ENCODE results near the gene IMPG2. TPM values are rescaled to one million over a fixed set of nuclear protein-coding genes. Genes with fewer than 3 reads are reported as not detected.
A peak's percentile ranks its signal among the peaks of the same experiment; 100 is the strongest.

IMPG2 gene
- total RNA-seq, 1 donor from 2014 or later = 0.30 TPM

GRCh38 chr3:101202640-101203039 lies 117.7 kb downstream of the IMPG2 start:
- no peaks in the 10 kb centered on the region for H3K36me3 Mint-ChIP-seq (ENCODE audit: low read depth, unreplicated experiment)
- peaks cover 4% of the 10 kb centered on the region for H3K27me3 Mint-ChIP-seq (ENCODE audit: low read depth, unreplicated experiment)
- no peaks in the 10 kb centered on the region for H3K9me3 ChIP-seq (ENCODE audit: insufficient read depth, low read depth, low read length)
- peaks cover 6% of the 10 kb centered on the region for H3K4me1 ChIP-seq (ENCODE audit: insufficient read depth, low read length)
- H3K27me3 ChIP-seq (ENCODE audit: insufficient read depth, low read length) = no peaks in the 10 kb centered on the region
- no peaks in the 10 kb centered on the region for H4K20me1 ChIP-seq (ENCODE audit: insufficient read depth, low read length)
- peaks cover 10% of the 10 kb centered on the region for H3K4me1 Mint-ChIP-seq (ENCODE audit: low read depth, unreplicated experiment)
- no peak for TF ChIP-seq EZH2 (IDR thresholded peaks at IDR 0.05; ENCODE audit: insufficient read depth, low read length)
- TF ChIP-seq, protein P1, sequence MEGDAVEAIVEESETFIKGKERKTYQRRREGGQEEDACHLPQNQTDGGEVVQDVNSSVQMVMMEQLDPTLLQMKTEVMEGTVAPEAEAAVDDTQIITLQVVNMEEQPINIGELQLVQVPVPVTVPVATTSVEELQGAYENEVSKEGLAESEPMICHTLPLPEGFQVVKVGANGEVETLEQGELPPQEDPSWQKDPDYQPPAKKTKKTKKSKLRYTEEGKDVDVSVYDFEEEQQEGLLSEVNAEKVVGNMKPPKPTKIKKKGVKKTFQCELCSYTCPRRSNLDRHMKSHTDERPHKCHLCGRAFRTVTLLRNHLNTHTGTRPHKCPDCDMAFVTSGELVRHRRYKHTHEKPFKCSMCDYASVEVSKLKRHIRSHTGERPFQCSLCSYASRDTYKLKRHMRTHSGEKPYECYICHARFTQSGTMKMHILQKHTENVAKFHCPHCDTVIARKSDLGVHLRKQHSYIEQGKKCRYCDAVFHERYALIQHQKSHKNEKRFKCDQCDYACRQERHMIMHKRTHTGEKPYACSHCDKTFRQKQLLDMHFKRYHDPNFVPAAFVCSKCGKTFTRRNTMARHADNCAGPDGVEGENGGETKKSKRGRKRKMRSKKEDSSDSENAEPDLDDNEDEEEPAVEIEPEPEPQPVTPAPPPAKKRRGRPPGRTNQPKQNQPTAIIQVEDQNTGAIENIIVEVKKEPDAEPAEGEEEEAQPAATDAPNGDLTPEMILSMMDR (IDR thresholded peaks at IDR 0.05; ENCODE audit: insufficient read depth, low read depth, low read length) = no peak
- H3K79me2 ChIP-seq (ENCODE audit: insufficient read depth, low read length) = no peaks in the 10 kb centered on the region
- FAIRE-seq = no peak
- H3K9me3 Mint-ChIP-seq (ENCODE audit: unreplicated experiment) = no peaks in the 10 kb centered on the region
- no peak overlapping the region for H3K27ac Mint-ChIP-seq (ENCODE audit: unreplicated experiment)
- no peak overlapping the region for H2AFZ ChIP-seq (ENCODE audit: low read depth, low read length)
- H3K4me2 ChIP-seq (ENCODE audit: low read length) = no peak overlapping the region
- DNase-seq (ENCODE audit: low read depth) = no peak
- no peak overlapping the region for H3K4me3 Mint-ChIP-seq (ENCODE audit: unreplicated experiment)
- H3K27ac ChIP-seq (ENCODE audit: low read depth, low read length) = no peak overlapping the region
- H3K4me3 ChIP-seq (ENCODE audit: insufficient read depth, low read depth, low read length) = no peak overlapping the region
- H3K36me3 ChIP-seq (ENCODE audit: insufficient read depth, low read length) = no peaks in the 10 kb centered on the region
- no peak overlapping the region for H3K9ac ChIP-seq (ENCODE audit: low read length)

DNA sequence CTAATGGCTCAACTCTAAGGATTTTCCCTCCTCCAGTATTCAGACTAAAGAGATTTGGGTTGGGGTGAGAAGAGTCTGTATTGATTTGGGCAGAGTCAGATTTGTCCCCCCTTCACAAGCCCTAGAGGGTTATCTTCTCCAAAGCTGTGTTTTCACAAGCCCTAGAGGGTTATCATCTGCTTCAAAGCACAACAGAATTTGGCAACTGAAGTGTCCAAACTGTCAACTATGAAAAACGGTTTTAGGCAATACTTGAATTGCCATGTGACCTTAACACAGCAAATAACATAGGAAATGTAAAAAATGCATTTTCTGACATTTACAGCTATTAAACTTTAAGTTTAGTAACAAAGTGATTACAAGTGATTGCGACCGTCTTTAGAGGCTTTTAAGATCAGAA lies 119.9 kb downstream of the IMPG2 start:
- Mint-ChIP-seq H3K27ac (ENCODE audit: unreplicated experiment) (no peak overlapping the region), H3K27me3 (ENCODE audit: low read depth, unreplicated experiment) (peaks cover 4% of the 10 kb centered on the region), H3K36me3 (ENCODE audit: low read depth, unreplicated experiment) (no peaks in the 10 kb centered on the region), H3K4me3 (ENCODE audit: unreplicated experiment) (no peak overlapping the region), H3K9me3 (ENCODE audit: unreplicated experiment) (no peaks in the 10 kb centered on the region), H3K4me1 (ENCODE audit: low read depth, unreplicated experiment) (peaks cover 10% of the 10 kb centered on the region)
- Histone ChIP-seq H3K79me2 (ENCODE audit: insufficient read depth, low read length) (no peaks in the 10 kb centered on the region), H3K4me2 (ENCODE audit: low read length) (no peak overlapping the region), H3K36me3 (ENCODE audit: insufficient read depth, low read length) (no peaks in the 10 kb centered on the region), H4K20me1 (ENCODE audit: insufficient read depth, low read length) (no peaks in the 10 kb centered on the region), H2AFZ (ENCODE audit: low read depth, low read length) (no peak overlapping the region), H3K27me3 (ENCODE audit: insufficient read depth, low read length) (no peaks in the 10 kb centered on the region), H3K9ac (ENCODE audit: low read length) (no peak overlapping the region), H3K4me3 (ENCODE audit: insufficient read depth, low read depth, low read length) (no peak overlapping the region), H3K4me1 (ENCODE audit: insufficient read depth, low read length) (peaks cover 6% of the 10 kb centered on the region), H3K27ac (ENCODE audit: low read depth, low read length) (no peak overlapping the region), H3K9me3 (ENCODE audit: insufficient read depth, low read depth, low read length) (no peaks in the 10 kb centered on the region)
- DNase-seq (ENCODE audit: low read depth) (no peak), FAIRE-seq (no peak)
- no peak for TF ChIP-seq EZH2 (IDR thresholded peaks at IDR 0.05; ENCODE audit: insufficient read depth, low read length)
- TF ChIP-seq, protein P1 (IDR thresholded peaks at IDR 0.05; ENCODE audit: insufficient read depth, low read depth, low read length) = no peak

- Histone ChIP-seq H3K9me3 (ENCODE audit: insufficient read depth, low read depth, low read length) (no peaks in the 10 kb centered on the region), H3K4me2 (ENCODE audit: low read length) (no peak overlapping the region), H2AFZ (ENCODE audit: low read depth, low read length) (no peak overlapping the region), H4K20me1 (ENCODE audit: insufficient read depth, low read length) (no peaks in the 10 kb centered on the region), H3K27ac (ENCODE audit: low read depth, low read length) (no peak overlapping the region), H3K36me3 (ENCODE audit: insufficient read depth, low read length) (no peaks in the 10 kb centered on the region), H3K79me2 (ENCODE audit: insufficient read depth, low read length) (no peaks in the 10 kb centered on the region), H3K4me3 (ENCODE audit: insufficient read depth, low read depth, low read length) (no peak overlapping the region), H3K4me1 (ENCODE audit: insufficient read depth, low read length) (peaks cover 5% of the 10 kb centered on the region), H3K27me3 (ENCODE audit: insufficient read depth, low read length) (no peaks in the 10 kb centered on the region), H3K9ac (ENCODE audit: low read length) (no peak overlapping the region)
- Mint-ChIP-seq H3K9me3 (ENCODE audit: unreplicated experiment) (no peaks in the 10 kb centered on the region), H3K36me3 (ENCODE audit: low read depth, unreplicated experiment) (no peaks in the 10 kb centered on the region), H3K27ac (ENCODE audit: unreplicated experiment) (no peak overlapping the region), H3K4me3 (ENCODE audit: unreplicated experiment) (no peak overlapping the region), H3K27me3 (ENCODE audit: low read depth, unreplicated experiment) (no peaks in the 10 kb centered on the region), H3K4me1 (ENCODE audit: low read depth, unreplicated experiment) (peaks cover 4% of the 10 kb centered on the region)
- no peak for TF ChIP-seq EZH2 (IDR thresholded peaks at IDR 0.05; ENCODE audit: insufficient read depth, low read length)
- TF ChIP-seq, protein P1 (IDR thresholded peaks at IDR 0.05; ENCODE audit: insufficient read depth, low read depth, low read length) = peak; percentile 46
- DNase-seq (ENCODE audit: low read depth) (peak; percentile 31), FAIRE-seq (peak; percentile 82)
Measured at GRCh38 chr3:101195951-101196713, 124.2 kb downstream of the IMPG2 start.

Measured in astrocyte (in vitro differentiated cells and primary cell).